Amniotic epithelial cell (primary cell): ENCODE measurements around the gene C15orf39.
A peak's percentile ranks its signal among the peaks of the same experiment; 100 is the strongest.
"Not testable (repeated sequence)": the region's sequence is repeated elsewhere in the genome, so short reads cannot be mapped to it uniquely, and the experiment has no call there.

Source experiments
- DNase-seq: peaks from one replicate; pipeline ENCODE4 v3.0.0-alpha.2; 2010; ENCODE audit warnings: low read depth

Gene C15orf39

DNA sequence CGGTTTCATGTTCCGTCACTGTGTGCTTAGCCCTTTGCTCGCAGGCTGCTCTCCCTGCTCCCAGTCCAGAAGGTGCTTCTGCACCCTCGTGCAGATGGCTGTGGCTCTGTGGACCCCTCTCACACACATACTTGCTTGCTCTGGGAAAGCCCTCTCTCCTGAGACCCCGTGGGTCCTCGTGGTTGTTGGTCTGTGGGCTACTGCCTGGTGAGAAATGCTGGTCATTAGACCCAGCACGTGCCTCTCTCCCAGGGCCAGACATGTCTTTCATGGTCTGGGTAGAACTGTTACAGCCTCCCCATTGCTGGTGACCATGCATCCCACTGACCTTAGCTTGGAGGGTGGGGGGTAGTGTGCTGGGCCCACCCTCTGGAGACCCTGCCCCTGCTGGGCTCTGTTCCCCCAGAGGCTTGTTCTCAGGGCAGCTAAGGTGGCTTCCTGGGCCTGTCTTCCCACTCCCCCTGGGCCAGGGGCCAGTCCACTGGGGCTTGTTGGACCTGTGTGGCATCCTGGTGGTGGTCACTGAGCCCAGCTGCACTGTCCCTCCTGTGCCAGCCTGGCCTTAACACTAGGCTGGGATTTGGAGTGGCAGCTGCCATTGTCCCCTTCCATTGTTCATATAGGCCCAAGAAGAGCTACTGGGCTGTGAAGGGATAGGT is 10.6 kb downstream of the C15orf39 start:
- DNase-seq, result no peak

DNA sequence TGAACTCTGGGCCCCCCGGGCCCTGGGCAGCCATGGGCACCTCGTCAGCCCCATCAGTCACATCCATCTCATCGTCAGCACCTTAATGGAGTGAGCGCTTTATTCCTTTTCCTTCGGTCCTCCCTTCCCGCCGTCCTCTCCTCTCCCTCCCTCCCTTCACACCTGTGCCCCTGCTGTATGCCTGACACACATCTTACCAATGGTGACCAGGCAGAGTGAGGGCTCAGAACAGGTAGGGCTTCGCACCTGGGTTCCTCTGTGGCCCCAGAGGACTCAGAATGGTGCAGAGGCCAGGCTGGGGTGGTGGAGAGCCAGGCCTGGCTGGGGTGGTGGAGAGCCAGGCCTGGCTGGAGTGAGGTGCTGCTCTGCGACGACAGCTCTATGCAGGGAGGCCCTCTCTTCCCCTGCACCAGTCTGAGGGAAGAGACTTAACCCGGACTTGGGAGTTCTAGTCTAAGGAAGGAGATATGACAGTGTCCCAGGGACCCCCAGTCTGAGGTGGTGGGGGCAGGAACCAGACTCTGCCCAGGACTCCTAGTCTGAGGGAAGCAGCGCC is 11.6 kb downstream of the C15orf39 start:
- no peak for DNase-seq

DNA sequence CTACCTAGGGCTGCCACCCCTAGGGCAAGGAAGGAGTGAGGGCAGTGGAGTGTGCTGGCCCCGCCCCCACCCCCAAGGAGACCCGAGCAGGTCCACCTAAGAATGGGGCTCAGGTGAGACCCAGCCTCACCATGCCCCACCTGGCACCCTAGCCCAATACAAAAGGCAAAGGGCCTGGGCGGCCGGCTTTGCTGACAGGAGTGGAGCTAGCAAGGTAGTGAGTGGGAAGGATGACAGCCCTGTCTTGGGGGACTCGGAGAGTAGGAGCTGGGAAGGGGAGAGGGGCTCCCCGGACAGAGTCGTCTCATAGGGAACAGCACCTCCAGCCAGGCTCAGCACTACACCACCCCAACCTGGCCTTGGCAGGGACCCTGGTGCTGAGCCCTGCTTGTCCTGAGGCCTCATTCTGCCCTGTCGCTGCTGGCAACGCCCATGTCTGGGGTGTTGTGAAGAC is 12.1 kb downstream of the C15orf39 start:
- no peak for DNase-seq

DNA sequence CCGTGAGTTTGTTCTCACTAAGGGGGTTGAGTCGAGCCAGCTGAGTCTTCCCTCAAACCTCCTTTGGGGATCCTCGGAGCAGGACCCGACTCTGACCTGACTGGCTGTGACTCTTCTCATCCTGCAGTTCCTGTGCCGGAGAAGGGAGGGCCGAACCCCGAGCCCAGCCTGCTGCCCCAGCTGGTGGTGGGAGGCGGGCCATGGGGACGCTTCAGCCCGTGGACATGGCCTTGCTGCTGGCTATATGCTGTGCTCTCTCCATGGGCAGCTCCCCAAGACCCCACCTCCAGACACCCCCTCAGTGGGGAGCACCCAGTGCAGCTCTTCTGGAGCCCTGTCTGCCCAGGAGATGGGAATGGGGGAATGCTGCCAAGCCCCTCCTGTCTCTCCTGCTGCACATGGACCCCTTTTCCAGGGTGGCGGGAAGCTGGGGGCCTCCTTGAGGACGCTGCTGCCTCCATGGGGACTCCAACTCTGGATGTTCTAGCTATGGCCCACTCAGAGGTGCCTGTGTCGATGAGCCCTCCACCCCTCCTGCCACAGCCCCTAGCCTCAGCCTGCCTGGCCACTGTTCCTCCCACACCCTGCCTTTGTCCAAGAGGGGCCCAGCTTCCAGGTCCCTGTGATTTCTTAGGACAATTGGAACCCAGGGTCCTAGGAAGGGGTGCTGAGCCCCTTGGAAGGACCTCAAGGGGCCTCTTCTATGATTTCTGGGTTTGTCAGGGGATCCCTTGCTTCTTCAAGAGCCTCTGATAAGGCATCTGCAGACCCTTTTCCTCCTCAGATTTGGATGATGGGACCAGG is 12.8 kb downstream of the C15orf39 start:
- DNase-seq, result no peak

DNA sequence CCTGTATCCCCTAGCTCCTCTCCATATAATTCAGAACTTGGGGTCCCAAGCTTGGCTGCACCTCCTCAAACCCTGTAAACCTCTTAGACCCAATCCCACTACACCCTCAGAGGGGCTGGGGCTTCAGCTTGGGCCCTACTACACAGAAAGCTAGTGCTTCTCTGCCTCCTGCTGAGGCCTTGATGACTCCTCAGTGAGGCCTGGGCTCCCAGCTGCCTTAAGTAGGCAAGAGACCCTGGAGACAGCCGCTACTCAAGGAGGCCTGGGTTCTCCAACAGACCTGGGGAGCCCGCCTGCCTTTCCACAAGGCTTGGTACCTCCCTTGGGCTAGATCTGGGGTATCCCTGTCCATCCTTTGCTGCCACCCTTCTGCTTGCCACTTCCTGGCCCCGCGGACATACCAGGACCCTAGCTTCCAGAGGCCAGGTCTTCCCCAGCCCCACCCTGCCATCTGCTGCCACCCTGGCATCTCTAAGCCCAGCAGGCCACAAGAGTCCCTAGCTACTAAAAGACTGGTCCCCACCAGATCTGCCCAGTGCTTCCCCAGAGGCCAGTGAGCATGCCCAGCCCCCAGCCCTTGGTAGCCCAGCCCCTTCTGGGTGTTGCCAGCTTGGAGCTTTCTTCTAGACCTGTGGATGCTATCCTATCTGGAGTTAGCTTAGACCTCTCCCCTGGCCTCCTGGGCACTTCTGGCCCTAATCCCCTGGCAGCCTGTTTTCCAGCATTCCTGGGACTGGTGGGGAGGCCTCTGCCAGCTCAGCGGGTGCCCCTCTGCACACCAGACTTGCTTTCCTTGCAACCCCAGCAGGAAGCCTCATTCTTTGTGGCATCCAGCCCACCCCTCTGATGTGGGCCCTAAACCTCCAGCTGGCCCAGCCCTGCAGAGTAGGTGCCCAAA is 13.7 kb downstream of the C15orf39 start:
- peak; percentile 9 for DNase-seq

DNA sequence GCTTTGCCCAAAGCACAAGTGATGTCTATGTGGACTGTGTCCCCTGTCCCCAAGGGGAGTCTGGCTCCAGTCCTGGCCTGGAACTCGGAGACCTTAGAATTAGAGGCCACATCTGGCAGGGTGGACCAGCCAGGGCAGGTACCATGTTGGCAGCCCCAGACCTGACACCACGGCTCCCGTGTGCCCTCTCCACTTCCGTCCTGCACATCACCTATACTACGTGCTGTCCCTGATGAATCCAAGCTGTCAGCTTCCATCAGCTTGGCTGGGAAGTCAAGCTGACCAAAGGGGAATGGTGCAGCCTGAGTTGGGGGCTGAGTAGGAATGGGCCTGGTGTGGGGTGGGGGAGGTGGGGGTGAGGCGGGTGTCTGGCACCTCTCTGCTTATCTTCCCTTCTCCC is 15.3 kb downstream of the C15orf39 start:
- DNase-seq, result no peak

DNA sequence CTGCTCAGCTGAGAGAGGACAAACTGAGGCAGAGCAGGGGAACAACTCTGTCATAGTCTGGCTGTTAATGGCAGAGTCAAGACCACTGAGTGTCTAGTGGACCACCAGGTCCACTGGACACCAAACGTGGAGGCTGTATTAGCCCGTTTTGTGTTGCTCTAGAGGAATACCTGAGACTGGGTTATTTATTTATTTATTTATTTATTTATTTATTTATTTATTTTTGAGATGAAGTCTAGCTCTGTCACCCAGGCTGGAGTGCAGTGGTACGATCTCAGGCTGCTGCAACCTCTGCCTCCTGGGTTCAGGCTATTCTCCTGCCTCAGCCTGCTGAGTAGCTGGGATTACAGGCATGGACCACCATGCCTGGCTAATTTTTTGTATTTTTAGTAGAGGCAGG is 15.9 kb downstream of the C15orf39 start:
- DNase-seq, result not testable (repeated sequence)

DNA sequence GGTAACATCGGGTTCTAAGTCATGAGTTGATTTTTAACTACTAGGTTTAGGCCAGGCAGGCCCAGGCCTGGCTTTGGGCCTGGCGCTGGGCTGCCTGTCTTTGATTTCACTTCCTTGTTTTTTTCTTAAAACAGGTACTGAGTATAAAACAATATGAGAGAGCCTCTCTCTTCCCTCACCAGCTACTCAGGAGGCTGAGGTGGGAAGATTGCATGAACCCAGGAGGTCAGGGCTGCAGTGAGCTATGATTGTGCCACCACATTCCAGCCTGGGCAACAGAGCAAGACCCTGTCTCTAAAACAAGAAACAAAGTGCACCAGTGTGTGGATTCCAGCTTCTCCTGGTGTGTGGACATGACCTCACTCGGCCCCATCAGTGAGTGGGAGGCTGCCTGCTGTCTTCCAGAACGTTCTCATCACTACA is 17.8 kb downstream of the C15orf39 start:
- not testable (repeated sequence) for DNase-seq

DNA sequence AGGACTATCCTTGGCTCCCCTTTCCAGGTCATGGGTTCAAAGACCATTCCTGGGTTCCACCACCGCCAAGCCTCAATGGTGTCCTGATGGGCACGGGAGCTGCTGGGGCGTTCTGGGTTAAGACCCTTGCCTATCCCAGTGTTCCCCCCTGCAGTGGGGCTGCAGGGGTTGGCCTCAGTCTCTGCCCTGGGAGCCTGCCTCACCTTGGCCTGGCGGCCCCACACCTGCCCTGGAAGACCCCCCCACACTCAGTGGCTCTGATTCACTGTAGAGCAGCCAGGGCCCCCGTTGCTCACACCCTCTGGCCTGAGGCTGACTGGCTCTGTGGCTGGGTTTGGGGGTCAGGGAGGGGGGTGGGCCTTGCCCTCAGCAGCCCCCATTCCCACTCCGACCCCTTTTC is 22.0 kb downstream of the C15orf39 start:
- DNase-seq, result no peak

DNA sequence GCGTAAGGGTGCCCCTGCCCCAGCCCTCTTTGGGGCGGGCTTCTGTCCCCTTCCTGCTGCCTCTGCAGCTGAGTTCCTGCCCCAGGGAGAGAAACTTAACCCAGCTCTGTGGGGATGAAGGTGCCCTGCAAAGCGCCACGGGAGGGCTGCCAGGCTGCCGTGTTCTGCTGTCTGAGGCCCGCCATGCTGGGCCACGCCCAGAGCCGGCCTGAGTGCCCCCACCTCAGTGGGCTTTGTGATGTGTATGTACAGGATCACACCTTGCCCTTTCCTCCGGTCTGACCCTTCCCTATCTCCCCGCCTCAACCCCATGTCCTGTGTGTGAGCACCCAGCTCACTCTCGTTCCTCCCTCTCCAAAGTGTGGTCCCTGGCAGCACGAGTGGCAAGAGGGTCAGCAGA is 22.6 kb downstream of the C15orf39 start:
- no peak for DNase-seq

DNA sequence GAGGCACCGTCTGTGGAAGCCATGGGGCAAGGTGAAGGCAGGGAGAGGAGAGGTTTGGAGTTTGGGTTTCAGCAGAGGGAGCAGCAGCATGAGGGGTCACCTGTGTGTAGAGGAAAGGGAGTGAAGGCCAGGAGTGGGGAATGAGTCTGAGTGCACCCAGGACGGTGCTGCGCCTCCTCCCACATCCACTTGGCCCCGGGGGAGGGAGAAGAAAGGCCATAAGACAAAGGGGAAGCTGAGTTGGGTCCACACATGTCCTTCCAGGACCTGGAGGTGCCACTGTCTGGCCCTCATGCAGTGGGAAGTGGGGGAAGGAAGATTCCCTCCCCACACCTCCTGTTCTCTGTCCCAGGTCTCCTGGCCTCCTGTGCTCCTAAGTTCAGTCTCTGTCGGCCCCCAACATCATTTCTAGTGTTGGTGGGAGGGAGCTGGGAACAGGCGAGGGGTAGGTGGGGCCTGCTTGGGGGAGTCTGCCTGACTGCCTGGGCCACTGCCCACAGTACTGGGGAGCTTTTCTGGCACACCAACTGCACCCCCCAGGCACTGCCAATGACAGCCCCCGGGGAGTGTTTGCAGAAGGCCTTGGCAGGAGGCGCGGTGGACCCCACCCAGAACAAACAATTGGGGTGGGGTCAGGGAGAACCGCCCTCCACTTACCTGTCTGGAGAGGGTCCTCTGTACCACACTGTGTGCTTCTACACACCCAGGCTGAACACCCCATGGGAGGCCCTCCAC is 23.6 kb downstream of the C15orf39 start:
- not testable (repeated sequence) for DNase-seq

DNA sequence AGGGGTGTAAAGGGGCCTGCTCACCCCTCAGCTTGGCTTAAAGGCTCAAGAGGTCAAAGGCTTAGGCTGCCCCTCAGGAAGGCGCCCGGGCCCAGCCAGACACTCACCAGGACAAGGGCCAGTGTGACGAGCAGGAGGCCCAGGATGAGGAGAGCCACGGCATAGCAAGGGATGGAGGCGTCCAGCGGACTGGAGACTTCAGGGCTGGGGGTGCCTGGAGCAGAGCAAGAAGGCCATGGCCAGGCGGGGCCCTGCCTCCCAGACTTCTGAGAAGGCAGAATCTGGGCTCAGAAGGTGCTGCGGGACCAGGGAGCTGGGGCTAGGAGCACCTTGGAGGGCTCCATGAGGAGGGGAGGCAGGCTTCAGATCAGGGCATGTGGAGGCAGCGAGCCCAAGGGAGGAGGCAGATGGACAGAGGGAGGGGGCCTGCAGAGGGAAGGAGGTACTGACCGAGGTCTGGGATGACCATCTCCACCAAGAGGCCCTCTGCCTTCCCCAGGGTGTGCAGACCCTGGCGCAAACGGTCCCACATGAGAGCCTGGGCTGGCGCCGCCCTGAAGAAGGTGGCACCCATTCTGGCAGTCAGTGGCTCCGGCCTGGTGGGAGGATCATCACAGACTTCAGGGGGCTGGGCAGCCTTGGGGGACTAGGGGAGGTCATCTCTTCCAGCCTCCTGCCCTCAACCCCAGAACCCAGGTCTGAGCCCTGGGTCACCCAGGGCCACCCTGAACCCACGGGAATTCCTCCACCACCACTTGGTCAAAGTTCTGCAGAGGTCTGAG is 24.5 kb downstream of the C15orf39 start:
- no peak for DNase-seq

DNA sequence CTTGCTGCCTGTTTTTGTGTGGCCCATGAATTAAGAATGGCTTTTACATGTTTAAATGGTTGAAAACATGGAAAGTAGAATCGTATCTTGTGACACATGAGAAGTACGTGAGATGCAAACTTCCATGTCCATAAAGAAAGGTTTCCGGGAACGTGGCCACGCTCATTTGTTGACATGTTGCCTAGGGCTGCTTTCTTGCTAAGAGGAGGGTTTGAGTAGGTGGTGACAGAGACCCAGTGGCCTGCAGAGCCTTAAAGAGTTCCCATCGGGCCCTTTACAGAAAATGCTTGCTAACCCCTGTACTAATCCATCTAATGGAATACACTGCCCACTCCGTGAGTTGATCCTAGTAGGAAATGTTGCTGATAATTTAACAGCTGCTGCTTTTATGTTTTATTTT is 25.4 kb downstream of the C15orf39 start:
- DNase-seq, result not testable (repeated sequence)

DNA sequence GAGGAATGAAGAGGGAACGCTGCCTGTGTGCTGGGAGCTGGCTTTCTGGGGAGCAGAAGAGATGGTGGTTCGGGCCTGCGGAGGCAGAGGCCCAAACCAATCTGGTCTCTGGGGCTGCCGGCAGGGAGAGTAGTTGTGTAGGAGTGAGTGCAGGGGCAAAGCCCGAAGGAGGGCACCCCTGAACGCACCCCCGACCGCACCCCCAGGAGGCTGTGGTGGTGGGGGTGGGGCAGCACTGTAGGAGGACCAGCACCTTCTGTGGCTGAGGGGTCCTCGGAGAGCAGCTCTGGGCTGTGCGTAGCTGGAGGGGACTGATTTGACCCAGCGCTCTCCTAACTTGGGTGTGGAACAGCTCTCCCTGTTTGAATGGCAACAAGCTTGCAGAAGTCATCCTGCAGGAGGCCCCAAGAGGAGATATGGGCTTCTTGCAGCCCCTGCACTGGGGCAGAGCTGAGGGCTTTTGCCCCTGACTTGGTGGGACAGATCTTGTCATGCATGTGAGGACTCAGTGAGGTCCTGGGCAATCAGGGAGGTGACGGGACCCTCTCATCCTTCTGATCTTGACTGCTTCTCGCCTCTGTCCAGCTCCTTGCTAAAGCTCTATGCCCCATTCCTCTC is 26.1 kb downstream of the C15orf39 start:
- no peak for DNase-seq

DNA sequence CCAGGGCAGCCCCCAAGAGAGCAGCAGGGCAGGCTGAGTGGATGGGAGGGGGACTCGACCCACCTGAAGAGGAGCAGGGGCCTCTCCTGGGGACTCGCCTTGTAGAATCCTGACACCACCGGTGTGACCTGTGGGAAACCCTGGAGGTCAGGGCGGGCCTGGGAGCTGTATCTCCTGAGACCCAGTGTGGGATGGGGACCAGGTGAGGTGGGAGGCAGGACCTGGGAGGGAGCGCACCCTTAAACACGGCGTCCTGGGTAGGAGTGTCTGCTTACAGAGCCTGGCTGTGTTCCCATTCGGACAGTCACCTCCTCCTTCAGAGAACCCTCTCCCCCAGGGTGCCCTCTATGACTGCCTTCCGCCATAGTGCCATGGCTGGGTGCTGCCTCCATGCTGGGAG is 27.1 kb downstream of the C15orf39 start:
- no peak for DNase-seq

DNA sequence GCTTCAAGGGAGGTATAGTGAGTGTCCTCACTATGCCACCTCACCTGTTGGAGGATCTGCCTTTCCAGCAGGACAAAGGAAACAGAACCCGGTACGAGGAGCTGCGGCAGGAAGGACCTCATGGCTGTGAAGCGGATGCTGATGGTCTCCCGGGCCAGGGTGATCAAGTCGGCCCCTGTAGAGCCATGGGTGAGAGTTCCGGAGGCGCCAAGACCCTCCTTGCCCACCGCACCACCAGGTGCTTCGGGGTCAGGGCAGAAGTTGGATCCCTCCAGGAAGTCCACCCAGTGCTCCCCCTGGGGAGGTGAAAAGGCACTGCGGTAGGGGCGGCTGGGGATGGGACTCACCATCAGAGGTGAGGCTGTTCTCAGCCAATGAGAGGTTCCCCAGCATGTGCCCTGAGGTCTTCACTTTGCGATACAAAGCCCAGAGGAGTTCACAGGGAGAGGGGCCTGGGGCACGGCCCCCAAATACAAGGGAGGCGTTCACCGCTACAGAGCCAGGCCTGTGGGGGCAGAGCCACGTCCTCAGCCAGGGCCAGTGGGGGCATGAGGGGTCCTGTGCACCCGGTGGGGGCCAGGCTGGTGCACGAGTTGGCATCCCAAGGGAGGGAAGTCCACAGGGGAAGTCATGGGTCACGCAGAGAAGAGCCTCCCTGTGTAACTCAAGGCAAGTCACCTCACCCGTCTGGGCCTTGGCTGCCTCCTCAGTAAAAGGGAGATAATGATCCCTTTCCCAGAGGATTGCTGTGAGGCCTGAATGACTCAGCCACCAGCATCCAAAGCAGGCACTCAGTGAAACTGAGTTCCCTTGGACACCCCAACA is 27.7 kb downstream of the C15orf39 start:
- peak; percentile 33 for DNase-seq

DNA sequence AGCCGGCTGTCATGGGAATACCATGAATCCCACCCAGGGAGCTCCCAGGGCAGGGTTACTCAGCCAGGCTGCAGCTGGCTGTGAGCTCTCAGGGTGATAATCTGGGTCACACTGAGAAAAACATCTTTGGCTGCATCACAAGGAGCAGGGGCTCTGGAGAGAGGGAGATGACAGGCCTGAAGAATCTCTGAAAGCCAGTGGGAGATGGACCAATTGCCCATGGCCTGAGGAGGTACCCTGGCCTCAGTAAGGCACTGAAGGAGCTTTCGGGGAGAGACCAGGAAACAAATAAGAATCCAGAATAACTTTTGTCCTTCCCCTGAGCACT is 28.3 kb downstream of the C15orf39 start:
- DNase-seq, result no peak

DNA sequence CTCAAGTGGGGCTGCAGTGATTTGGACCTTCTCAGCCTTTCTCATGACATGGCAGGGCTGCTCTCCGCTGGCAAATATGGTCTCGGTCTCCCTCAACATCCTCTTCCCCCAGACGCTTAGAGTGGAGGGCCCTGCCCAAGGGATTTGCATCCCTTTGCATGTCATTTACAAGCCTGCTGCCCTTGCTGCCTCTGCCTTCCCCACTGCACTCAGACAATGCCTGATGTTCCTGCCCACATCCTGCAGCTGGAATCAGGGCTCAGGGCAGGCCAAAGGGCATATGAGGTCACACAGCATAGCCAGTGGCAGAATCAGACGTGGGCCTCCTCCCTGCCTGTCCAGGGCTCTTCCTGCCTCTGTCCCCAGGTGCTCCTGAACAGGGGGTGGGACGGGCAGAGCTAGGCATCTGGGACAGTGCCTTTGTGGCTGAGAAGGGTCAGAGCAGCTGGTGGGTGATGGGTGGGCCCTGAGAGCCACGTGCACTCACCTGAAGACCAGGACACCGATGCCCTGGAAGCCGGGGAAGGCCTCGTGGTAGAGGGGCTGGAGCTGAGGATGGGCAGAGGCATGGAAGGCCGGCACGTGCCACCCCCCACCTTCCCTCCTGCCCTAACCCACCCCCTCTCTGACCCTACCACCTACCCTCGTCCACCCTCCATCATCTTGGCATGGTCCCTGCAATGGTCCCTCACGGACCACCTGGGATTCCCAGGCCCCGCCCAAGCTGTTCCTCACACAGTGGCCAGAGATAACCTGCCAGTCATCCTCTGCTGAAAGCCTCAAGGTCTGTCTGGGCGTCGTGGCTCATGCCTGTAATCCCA is 29.1 kb downstream of the C15orf39 start:
- no peak for DNase-seq

DNA sequence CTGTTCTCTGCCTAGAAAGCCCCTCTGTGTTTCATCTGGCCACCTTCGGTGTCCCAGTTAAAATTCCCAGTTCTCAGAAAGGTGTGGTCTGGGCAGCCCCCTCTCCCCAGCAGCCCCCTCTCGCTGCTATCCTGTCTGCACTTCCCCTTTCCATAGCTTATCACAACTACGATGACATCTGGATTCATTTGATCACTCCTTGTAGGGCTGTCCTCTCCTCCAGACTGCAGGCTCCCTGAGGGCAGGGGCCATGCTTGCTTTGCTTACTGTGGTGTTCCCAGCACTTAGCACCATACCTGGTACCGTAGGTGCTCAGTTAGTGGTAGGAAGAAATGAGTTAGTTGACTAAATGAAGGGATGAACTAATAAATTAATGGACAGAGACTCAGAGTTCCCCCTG is 30.2 kb downstream of the C15orf39 start:
- no peak for DNase-seq
